Measurements from ENCODE around the gene ARL5C. TPM values are rescaled to one million over a fixed set of nuclear protein-coding genes. Genes with fewer than 3 reads are reported as not detected.

The ARL5C gene
- total RNA-seq, 1 experiment from 2014 or later = not detected

DNA sequence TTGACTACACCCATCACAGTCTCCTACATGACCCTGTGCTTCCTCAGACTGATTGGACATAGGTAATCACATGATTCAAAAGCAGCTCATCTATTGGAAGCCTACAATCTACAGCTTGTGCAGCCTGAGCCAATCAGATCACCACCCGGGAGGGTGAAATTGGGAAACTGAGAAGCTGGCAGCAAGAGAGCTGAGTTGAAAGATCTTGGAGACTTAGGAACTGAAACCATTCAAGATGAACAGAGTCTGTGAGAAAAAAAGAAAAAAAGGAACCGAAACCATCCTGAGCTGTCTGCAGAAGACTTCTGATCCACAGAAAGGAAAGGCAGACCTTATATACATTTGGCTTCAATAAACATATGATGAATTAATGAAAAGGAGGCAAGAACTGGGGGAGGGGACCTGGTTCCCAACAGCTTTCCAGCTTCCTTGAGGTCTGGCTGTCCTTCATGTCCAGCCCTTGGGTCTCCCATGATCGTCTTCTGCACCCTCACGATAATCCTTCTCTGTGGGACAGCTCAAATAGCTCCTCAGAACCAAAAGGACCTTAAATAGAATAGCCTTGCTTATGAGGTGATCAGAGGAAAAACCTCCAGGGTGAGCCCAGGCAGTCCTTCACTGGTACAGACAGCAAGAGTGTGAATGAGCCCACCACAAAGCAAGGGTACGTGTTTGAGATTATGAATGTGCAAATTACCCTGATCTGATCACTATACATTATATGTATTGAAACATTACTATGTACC lies 47.1 kb downstream of the ARL5C start:
- H3K4me3 Mint-ChIP-seq = no peak overlapping the region; a peak in 1 of 5 replicates
- Histone ChIP-seq H2BK12ac (ENCODE audit: insufficient read length, low read depth, low read length) (no peak overlapping the region), H3K14ac (ENCODE audit: insufficient read depth, low read length) (no peak overlapping the region), H2AFZ (ENCODE audit: low read length) (no peak overlapping the region), H3K4me2 (ENCODE audit: insufficient read depth, insufficient read length, low read length) (no peak overlapping the region), H3K27ac (ENCODE audit: insufficient read length, low read depth, low read length) (no peak overlapping the region), H3K9me3 (ENCODE audit: control insufficient read depth, low read depth, low read length) (no peaks in the 10 kb centered on the region), H2AK5ac (ENCODE audit: insufficient read length, low read length) (no peak overlapping the region), H4K20me1 (ENCODE audit: control insufficient read depth, insufficient read depth, insufficient read length) (peaks cover 4% of the 10 kb centered on the region), H3K27me3 (ENCODE audit: insufficient read depth, low read length) (no peaks in the 10 kb centered on the region), H4K91ac (ENCODE audit: insufficient read length, low read depth, low read length) (no peak overlapping the region), H3K23me2 (ENCODE audit: insufficient read length, low read depth, low read length, poor library complexity, severe bottlenecking) (no peaks in the 10 kb centered on the region), H4K8ac (replicated peaks; ENCODE audit: insufficient read length, low read depth, low read length) (no peak overlapping the region), H3K79me1 (ENCODE audit: insufficient read depth, low read depth, low read length, poor library complexity, severe bottlenecking) (no peaks in the 10 kb centered on the region), H3K9ac (ENCODE audit: extremely low read depth, insufficient read length, low read length) (no peak overlapping the region), H2BK15ac (ENCODE audit: low read depth, low read length) (no peak overlapping the region), H3K79me2 (ENCODE audit: insufficient read depth, low read length) (no peaks in the 10 kb centered on the region), H3T11ph (ENCODE audit: low read length) (no peak overlapping the region), H3K4me1 (ENCODE audit: insufficient read depth, low read length) (no peaks in the 10 kb centered on the region; the same call in 1 of the 2 replicates), H2BK20ac (ENCODE audit: low read depth, low read length, poor library complexity, severe bottlenecking) (no peak overlapping the region), H2BK120ac (ENCODE audit: low read depth, low read length, poor library complexity, severe bottlenecking) (no peak overlapping the region), H3K18ac (ENCODE audit: insufficient read length, low read depth, low read length) (no peak overlapping the region), H3K4ac (ENCODE audit: low read depth, low read length) (no peak overlapping the region), H2BK5ac (ENCODE audit: insufficient read length, low read length) (no peak overlapping the region), H3K56ac (ENCODE audit: insufficient read length, low read depth, low read length) (no peak overlapping the region), H3K23ac (ENCODE audit: insufficient read length, low read depth, low read length) (no peak overlapping the region), H4K5ac (ENCODE audit: insufficient read length, low read depth, low read length) (no peak overlapping the region)
- H3K27ac Mint-ChIP-seq = no peak overlapping the region
- TF ChIP-seq, protein P1, sequence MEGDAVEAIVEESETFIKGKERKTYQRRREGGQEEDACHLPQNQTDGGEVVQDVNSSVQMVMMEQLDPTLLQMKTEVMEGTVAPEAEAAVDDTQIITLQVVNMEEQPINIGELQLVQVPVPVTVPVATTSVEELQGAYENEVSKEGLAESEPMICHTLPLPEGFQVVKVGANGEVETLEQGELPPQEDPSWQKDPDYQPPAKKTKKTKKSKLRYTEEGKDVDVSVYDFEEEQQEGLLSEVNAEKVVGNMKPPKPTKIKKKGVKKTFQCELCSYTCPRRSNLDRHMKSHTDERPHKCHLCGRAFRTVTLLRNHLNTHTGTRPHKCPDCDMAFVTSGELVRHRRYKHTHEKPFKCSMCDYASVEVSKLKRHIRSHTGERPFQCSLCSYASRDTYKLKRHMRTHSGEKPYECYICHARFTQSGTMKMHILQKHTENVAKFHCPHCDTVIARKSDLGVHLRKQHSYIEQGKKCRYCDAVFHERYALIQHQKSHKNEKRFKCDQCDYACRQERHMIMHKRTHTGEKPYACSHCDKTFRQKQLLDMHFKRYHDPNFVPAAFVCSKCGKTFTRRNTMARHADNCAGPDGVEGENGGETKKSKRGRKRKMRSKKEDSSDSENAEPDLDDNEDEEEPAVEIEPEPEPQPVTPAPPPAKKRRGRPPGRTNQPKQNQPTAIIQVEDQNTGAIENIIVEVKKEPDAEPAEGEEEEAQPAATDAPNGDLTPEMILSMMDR (conservative IDR thresholded peaks at IDR 0.05) = no peak
- peaks cover 7 to 10% of the 10 kb centered on the region in 2 experiments; a peak in 2 of 4 replicates for H3K4me1 Mint-ChIP-seq
- no peaks in the 10 kb centered on the region for H3K9me3 Mint-ChIP-seq
- WGBS (ENCODE audit: extremely low coverage, insufficient read length, low lambda C conversion rate) = no CpG with 5 or more reads among the region's 5 CpGs
- DNase-seq = no peak
- no peaks in the 10 kb centered on the region for H3K36me3 Mint-ChIP-seq (ENCODE audit: insufficient read depth in 1 of 3, low read depth in 3 of 3)
- H3K27me3 Mint-ChIP-seq (ENCODE audit: low read depth) = peaks cover 11% of the 10 kb centered on the region
